ENCODE results near the gene MT1B. TPM values are rescaled to one million over a fixed set of nuclear protein-coding genes. Genes with fewer than 3 reads are reported as not detected.

Gene MT1B
- total RNA-seq, 1 experiment from 2014 or later, result not detected

DNA sequence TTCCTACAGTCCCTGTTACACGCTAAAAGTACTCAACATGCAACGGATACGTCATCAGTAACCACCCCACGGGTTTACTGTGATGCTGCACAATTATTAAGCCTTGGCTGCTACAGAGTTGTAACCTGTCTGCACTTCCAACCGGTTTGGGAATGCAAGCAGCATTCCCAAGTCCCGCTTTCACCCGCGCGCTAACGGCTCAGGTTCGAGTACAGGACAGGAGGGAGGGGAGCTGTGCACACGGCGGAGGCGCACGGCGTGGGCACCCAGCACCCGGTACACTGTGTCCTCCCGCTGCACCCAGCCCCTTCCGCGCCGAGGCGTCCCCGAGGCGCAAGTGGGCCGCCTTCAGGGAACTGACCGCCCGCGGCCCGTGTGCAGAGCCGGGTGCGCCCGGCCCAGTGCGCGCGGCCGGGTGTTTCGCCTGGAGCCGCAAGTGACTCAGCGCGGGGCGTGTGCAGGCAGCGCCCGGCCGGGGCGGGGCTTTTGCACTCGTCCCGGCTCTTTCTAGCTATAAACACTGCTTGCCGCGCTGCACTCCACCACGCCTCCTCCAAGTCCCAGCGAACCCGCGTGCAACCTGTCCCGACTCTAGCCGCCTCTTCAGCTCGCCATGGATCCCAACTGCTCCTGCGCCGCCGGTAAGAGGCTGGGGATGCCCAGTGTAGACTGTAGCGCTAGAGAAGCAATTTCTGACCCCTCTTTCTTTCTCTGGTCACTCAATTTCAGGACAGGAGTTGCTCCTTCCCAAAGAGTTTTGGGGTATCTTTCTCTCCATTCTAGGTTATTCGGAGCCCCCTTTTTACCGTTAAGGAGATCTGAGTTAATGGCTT is 43.4 kb upstream of the MT1B start, which contains the start of gene MT2A:
Gene MT2A, plus strand, starts transcription at position 542 of the 833 bp plus-strand sequence. Its CDS starts 72 bp downstream, at position 614.
- H3K9me3 ChIP-seq (ENCODE audit: control insufficient read depth in 1 of 2, insufficient read depth in 1 of 2, low read depth in 1 of 2, low read length in 2 of 2), result no peaks in the 10 kb centered on the region
- H3K36me3 ChIP-seq (ENCODE audit: control insufficient read depth in 1 of 2, insufficient read depth in 2 of 2, low read length in 2 of 2), result no peaks in the 10 kb centered on the region
- POLR2A ChIA-PET, result interaction anchor here (0.7 to 16.1 kb wide), 13 partner anchors 8 to 134 kb away, joined by 3 to 344 read pairs (median 3); partner anchors contain the start of genes MT1E and MT1F
- H3K27ac ChIP-seq (ENCODE audit: low read depth, low read length), result peak within 1 kb of the TSS; percentile 96
- no peaks in the 10 kb centered on the region for H3K9me2 ChIP-seq (ENCODE audit: insufficient read depth)
- RAD21 ChIA-PET (ENCODE audit: low non-redundant PET in 1 of 2, low total read pairs in 2 of 2, uncharacterized antibody in 2 of 2, unreplicated experiment in 2 of 2), result interaction anchor here (0.6 to 2.0 kb wide), 4 partner anchors 8 to 19 kb away, joined by 3 to 7 read pairs (median 4); partner anchors contain the start of gene MT1E (in 2 of the 2)
- H3K4me1 ChIP-seq (ENCODE audit: control insufficient read depth in 1 of 2, insufficient read depth in 2 of 2, low read length in 2 of 2), result peaks cover 64 to 86% of the 10 kb centered on the region in 2 experiments
- H3K27me3 ChIP-seq (ENCODE audit: insufficient read depth, low read length), result no peaks in the 10 kb centered on the region
- H3K79me2 ChIP-seq (ENCODE audit: insufficient read depth, low read length), result peaks cover 14% of the 10 kb centered on the region
- H2AFZ ChIP-seq (ENCODE audit: low read depth, low read length, poor library complexity, severe bottlenecking), result no peak within 1 kb of the TSS
- intact Hi-C loops (cut with micrococcal nuclease), result loop anchor here (1.0 to 2.0 kb wide), 2 partner anchors 17 to 75 kb away; partner anchors contain the start of genes MT1E and MT1X
- H3K4me2 ChIP-seq (ENCODE audit: low read length), result peak within 1 kb of the TSS; percentile 95
- BruUV-seq (replicated peaks), result no TSS peak
- peak within 1 kb of the TSS; percentile 63 to 85 for H3K4me3 ChIP-seq (replicated peaks in 1 of 2; ENCODE audit: low read depth in 1 of 2, low read length in 2 of 2)
- DNase-seq (ENCODE audit: low read depth, low spot score), result peak; percentile 95
- H4K20me1 ChIP-seq (ENCODE audit: insufficient read depth), result no peaks in the 10 kb centered on the region
- ATAC-seq, result peak; percentile 71
- CTCF ChIA-PET, result interaction anchor here (0.9 to 1.1 kb wide), 5 partner anchors 8 to 252 kb away, joined by 3 to 8 read pairs (median 4); no protein-coding TSS in a partner anchor
- peak within 1 kb of the TSS; percentile 91 for H3K9ac ChIP-seq (ENCODE audit: low read length)
- TF ChIP-seq EGR1 (IDR thresholded peaks at IDR 0.05; ENCODE audit: low read depth), result no peak
- no peak for TF ChIP-seq SRF (IDR thresholded peaks at IDR 0.05; ENCODE audit: low read depth)
- TF ChIP-seq, protein P1, sequence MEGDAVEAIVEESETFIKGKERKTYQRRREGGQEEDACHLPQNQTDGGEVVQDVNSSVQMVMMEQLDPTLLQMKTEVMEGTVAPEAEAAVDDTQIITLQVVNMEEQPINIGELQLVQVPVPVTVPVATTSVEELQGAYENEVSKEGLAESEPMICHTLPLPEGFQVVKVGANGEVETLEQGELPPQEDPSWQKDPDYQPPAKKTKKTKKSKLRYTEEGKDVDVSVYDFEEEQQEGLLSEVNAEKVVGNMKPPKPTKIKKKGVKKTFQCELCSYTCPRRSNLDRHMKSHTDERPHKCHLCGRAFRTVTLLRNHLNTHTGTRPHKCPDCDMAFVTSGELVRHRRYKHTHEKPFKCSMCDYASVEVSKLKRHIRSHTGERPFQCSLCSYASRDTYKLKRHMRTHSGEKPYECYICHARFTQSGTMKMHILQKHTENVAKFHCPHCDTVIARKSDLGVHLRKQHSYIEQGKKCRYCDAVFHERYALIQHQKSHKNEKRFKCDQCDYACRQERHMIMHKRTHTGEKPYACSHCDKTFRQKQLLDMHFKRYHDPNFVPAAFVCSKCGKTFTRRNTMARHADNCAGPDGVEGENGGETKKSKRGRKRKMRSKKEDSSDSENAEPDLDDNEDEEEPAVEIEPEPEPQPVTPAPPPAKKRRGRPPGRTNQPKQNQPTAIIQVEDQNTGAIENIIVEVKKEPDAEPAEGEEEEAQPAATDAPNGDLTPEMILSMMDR (IDR thresholded peaks at IDR 0.05 in 2 of 3, conservative IDR thresholded peaks at IDR 0.05 in 1 of 3; ENCODE audit: borderline replicate concordance in 1 of 3, insufficient read depth in 1 of 3, low read depth in 2 of 3, low read length in 2 of 3), result no peak
- TF ChIP-seq CEBPB (IDR thresholded peaks at IDR 0.05; ENCODE audit: low read depth), result no peak
- TF ChIP-seq ZNF274 (IDR thresholded peaks at IDR 0.05; ENCODE audit: low read depth, low read length), result no peak
- TF ChIP-seq POLR2A (IDR thresholded peaks at IDR 0.05; ENCODE audit: borderline replicate concordance, extremely low read depth, insufficient read depth, insufficient read length), result peak; percentile 95
- TF ChIP-seq, protein P2, sequence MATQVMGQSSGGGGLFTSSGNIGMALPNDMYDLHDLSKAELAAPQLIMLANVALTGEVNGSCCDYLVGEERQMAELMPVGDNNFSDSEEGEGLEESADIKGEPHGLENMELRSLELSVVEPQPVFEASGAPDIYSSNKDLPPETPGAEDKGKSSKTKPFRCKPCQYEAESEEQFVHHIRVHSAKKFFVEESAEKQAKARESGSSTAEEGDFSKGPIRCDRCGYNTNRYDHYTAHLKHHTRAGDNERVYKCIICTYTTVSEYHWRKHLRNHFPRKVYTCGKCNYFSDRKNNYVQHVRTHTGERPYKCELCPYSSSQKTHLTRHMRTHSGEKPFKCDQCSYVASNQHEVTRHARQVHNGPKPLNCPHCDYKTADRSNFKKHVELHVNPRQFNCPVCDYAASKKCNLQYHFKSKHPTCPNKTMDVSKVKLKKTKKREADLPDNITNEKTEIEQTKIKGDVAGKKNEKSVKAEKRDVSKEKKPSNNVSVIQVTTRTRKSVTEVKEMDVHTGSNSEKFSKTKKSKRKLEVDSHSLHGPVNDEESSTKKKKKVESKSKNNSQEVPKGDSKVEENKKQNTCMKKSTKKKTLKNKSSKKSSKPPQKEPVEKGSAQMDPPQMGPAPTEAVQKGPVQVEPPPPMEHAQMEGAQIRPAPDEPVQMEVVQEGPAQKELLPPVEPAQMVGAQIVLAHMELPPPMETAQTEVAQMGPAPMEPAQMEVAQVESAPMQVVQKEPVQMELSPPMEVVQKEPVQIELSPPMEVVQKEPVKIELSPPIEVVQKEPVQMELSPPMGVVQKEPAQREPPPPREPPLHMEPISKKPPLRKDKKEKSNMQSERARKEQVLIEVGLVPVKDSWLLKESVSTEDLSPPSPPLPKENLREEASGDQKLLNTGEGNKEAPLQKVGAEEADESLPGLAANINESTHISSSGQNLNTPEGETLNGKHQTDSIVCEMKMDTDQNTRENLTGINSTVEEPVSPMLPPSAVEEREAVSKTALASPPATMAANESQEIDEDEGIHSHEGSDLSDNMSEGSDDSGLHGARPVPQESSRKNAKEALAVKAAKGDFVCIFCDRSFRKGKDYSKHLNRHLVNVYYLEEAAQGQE (IDR thresholded peaks at IDR 0.05; ENCODE audit: low read depth), result no peak
- TF ChIP-seq ZFX (IDR thresholded peaks at IDR 0.05), result peak; percentile 37; the same call in 1 of the 2 replicates
- TF ChIP-seq SP1 (IDR thresholded peaks at IDR 0.05; ENCODE audit: low read depth), result no peak
- peak; percentile 60 for TF ChIP-seq TCF7L2 (IDR thresholded peaks at IDR 0.05; ENCODE audit: borderline replicate concordance, extremely low read depth, insufficient read depth, insufficient read length)
- TF ChIP-seq EZH2 (IDR thresholded peaks at IDR 0.05), result no peak
- TF ChIP-seq CBX3 (IDR thresholded peaks at IDR 0.05; ENCODE audit: low read depth), result no peak
- TF ChIP-seq ELF1 (IDR thresholded peaks at IDR 0.05; ENCODE audit: borderline replicate concordance, low read depth), result no peak
- peak; percentile 100 for TF ChIP-seq POLR2AphosphoS5 (IDR thresholded peaks at IDR 0.05; ENCODE audit: low read depth, low read length)
- TF ChIP-seq, protein P3, sequence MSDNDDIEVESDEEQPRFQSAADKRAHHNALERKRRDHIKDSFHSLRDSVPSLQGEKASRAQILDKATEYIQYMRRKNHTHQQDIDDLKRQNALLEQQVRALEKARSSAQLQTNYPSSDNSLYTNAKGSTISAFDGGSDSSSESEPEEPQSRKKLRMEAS (IDR thresholded peaks at IDR 0.05), result no peak
- no peak for TF ChIP-seq JUND (IDR thresholded peaks at IDR 0.05)
- no peak for TF ChIP-seq SIN3A (IDR thresholded peaks at IDR 0.05; ENCODE audit: low read depth)
- TF ChIP-seq YY1 (IDR thresholded peaks at IDR 0.05; ENCODE audit: extremely low read depth, insufficient replicate concordance, low read depth, low read length), result no peak
- TF ChIP-seq FOSL1 (IDR thresholded peaks at IDR 0.05; ENCODE audit: low read depth), result no peak
- TF ChIP-seq EZH2phosphoT487 (IDR thresholded peaks at IDR 0.05; ENCODE audit: borderline replicate concordance), result no peak
- no peak for TF ChIP-seq RAD21 (IDR thresholded peaks at IDR 0.05; ENCODE audit: low read depth)
